Transverse colon (tissue), 4 donors: ENCODE results near the gene FRG2.
"Not testable (repeated sequence)": the region's sequence is repeated elsewhere in the genome, so short reads cannot be mapped to it uniquely, and the experiment has no call there.

Source experiments
- CTCF ChIP-seq, 5 experiments: fragments of 200-600 bp in 3 of 5; fragments of 450-650 bp in 2 of 5; sonication (generic) in 3 of 5; IDR thresholded peaks; 1 replicate in 2 of 5; 2 replicates in 3 of 5; pipeline ENCODE4 v1.5.1; 2016 to 2017; ENCODE audit warnings: antibody characterized with exemption in 5 of 5, inconsistent platforms in 3 of 5, mild to moderate bottlenecking in 2 of 5, moderate library complexity in 1 of 5
- EP300 ChIP-seq: sonication (generic); formaldehyde crosslinking; IDR thresholded peaks from one replicate; pipeline ENCODE4 v1.6.1; 2017; ENCODE audit warnings: antibody characterized with exemption, low read depth
- POLR2A ChIP-seq: fragments of 450-650 bp; IDR thresholded peaks from one replicate; pipeline ENCODE4 v1.6.1; 2016; ENCODE audit warnings: antibody characterized with exemption, mild to moderate bottlenecking, moderate library complexity
- POLR2AphosphoS5 ChIP-seq, 3 donors: sonication (generic); formaldehyde crosslinking; IDR thresholded peaks; one replicate each; pipeline ENCODE4 v1.6.1; 2016; ENCODE audit warnings: antibody characterized with exemption in 3 of 3

- not testable (repeated sequence) for TF ChIP-seq CTCF (IDR thresholded peaks at IDR 0.05); POLR2A; POLR2AphosphoS5 (IDR thresholded peaks at IDR 0.05); EP300
Measured at GRCh38 chr4:190021973-190022372, 5.1 kb downstream of the FRG2 start.
